ENCODE measurements around the gene MMP20.

The MMP20 gene

DNA sequence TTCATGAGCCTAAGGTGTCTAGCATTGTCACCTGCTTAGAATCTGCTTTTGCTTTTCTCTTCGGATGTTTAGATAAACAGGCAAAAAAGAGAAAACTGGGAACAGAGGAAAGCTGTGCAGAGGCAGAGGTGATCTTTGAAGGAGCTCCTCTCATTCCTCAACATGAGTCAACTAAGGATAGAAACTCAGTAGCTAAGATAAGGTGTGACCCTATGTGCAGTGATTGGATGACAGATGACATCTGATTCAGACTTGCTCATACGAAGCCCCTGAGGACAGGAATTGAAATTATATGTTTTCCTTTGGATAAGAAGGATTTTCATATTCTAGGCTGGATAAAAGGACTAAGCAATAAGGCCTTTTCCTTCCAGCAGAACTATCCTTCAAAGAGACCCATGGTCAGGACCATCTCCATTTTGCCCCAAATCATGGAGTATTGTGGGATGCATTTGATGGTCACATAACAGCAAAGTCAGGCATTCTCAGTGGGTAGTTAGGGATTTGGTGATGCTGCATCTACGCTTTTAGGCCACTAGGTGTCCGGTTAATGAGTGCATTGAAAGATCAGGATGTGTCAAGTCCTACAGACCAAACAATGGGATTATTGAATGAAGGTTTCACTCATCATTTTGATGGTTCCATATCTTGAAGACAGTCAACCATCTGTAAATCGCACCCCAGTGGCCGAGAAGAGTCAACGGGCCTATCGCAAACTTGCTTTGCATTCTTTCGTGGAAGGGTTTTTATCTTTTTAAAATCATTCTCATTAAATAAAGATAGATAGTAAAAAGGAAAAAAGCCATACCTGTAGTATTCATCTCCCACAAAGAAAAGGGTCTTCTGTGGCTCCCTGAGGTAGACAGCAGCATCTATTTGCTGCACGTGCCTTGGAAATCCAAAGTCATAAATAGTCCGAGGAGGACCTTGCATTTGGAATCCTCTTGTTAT, 32.2 kb downstream of the MMP20 start:
- no peak for DNase-seq (ENCODE audit: low read depth in 2 of 2)

GRCh38 chr11:102592131-102592530, 33.0 kb downstream of the MMP20 start:
- no peak for DNase-seq (ENCODE audit: low read depth in 2 of 2)

DNA sequence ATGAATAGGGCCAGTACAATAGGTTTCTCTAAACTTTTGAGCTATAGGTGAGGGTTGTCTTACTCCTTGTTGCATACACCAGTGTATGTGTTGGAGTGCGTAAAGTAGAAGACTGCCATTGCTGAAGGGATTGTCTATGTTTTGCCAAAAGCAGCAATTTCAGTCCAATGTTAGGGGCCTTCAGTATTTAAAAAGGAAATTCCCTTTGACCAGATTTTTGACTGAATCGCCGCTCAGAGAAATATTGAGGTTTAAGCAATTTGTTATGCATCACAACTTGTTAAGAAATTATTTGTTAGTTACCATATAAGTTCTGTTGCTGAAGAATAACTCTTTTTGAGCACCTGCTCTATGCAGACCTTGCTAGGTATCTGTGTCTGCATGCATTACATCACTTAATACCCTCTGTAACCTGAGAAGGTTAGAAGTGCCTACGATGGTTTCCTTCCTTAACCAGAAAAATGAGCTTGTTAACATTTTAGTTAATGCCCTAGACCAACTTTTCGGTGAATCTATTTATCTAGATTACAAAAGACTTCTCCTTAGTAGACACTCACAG, 33.9 kb downstream of the MMP20 start:
- DNase-seq (ENCODE audit: low read depth in 2 of 2) = no peak

DNA sequence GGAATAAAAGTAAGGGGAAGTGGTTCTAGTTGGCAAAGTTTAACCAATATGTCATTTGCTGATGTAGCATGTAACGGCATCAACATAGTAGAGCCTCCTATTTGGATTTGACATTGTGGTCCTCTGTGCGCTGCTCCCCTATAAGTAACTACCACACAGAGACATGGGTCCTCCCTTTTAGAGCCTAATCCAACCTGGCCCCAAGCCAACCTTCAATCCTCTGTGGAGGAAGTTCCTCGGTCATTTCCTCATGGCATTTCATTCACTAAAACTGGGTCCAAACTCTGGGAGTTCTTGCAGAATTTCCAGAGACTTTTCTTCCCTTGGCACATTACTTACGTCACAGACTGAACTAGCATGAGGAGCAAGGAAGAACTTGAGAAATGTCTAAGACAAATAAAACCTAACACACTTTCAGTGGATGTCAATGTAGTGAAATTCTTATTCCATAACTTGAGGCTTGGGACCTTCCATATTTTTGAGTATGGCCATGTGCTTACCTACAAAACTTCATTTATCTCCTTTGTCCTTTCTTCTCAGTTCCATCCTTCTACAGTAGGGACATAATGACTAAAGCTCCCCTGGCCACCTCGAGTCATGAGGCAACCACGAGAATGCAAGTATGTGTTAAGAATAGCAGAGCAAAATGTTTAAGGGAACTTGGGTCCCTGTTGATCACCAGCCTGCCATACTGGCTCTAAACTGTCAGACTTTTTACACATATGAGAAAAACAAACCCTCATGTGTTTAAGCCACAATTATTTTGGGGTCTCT, 34.7 kb downstream of the MMP20 start:
- no peak for DNase-seq (ENCODE audit: low read depth in 2 of 2)

DNA sequence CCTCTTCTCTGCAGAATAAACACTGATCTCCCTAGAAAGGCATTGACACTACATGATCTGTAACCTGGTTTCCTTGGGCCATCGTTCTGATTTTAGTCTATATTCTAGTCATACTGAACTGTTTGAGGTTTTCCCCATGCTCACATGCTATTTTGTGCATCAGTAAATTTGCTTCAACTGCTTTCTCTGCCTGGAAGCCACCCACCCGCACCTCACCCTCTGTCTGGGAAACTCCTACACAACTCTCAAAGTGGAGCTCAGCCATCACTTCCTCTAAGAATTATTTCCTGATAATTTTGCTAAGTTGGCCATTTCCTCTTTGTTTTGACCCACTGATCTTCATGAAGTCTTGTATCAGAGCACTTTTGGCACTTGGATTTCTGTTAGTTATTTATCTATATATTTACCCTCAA, 36.1 kb downstream of the MMP20 start:
- DNase-seq (ENCODE audit: low read depth in 2 of 2) = no peak

DNA sequence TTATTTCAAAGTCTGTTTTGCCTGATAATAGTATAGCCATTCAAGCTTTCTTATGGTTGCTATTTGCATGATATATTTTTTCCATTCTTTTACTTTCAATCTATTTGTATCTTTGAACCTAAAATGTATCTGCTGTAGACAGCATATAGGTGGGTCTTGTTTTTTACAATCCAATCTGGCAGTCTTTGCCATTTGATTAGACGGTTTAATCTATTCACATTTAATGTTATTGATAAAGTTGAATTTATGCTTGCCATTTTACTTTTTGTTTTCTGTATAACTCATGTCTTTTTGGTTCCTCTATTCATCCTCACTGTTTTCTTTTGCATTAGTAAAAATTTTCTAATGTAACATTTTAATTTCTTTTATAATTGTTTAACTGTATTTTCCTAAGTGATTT, 37.4 kb downstream of the MMP20 start:
- DNase-seq (ENCODE audit: low read depth in 2 of 2) = no peak

- no peak for DNase-seq (ENCODE audit: low read depth in 2 of 2)
Measured at GRCh38 chr11:102583141-102583873, 41.8 kb downstream of the MMP20 start.

DNA sequence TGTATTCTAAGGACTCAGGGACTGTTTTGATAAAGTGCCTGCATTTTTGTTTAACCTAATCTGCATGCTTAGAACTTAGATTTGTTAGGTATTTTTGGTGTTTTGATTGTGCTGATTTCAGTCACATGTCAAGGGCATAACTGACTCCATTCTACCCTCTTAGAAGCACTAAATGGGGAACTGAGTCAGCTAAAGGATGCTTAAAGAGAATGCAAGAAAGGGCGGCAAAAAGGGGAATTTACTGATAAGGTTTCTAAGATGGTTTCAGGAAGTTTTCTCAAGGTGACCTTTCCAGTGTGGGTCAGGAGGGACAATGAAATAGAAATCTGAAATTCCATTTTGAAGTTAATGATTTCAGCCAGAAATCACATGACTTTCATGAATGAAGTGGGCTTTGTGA, 43.0 kb downstream of the MMP20 start:
- DNase-seq (ENCODE audit: low read depth in 2 of 2) = no peak

GRCh38 chr11:102581066-102581465, 44.1 kb downstream of the MMP20 start:
- no peak for DNase-seq (ENCODE audit: low read depth in 2 of 2)

DNA sequence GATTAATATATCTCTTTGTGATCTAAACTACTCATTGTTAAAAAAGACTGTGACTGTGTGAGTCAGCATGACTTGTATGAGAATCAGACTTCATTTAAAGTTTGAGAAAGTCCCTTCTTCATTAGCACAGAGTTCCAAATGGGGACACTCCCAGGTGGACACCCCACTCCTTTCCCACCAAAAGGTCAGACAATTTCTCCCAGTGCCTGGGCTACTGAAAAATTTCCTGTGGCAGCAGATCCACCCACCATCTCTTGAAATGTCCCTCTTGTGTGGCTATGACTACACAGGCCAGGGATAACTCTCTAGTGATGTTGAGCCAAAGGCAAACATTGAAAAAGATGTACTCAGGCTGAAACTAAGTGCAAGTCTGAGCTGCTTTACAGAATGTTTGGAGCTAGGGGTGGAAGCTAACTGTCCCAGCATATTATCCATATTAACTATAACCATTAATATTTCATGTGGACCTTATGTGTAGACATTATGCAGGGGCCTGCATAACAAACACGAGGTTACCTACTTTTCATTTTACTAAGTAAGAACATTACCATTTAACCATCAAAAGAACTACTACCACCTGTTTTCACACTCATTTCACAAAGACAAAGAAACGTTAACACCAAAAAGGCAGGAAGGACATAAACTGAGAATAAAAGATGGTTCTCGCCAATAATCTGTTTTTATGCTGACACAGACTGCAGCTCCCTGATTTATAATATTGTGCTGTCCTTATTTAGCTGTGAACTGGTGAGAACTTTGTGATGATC, 44.8 kb downstream of the MMP20 start:
- DNase-seq (ENCODE audit: low read depth in 2 of 2) = no peak

- no peak for DNase-seq (ENCODE audit: low read depth in 2 of 2)
Measured at GRCh38 chr11:102577723-102578122, 47.4 kb downstream of the MMP20 start.

DNA sequence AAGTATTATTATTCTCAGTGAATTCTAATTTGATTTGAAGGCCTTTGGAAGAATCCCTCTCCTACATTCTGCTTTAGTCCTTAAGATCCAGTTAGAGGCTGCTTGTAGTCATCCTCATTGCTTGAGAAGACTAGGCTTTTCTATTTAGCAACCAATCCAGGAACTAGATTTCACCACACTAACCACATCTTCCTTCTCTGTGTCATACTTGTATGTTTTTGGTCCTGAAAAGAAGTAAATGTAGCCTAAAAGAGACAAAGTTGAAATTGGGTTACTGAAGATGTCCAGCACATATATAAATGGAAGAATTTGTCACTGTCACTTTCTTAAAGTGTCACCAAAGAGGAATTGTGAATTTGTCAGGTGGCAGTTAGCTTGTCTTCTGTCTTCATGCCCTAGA, 48.0 kb downstream of the MMP20 start:
- DNase-seq (ENCODE audit: low read depth in 2 of 2) = no peak

DNA sequence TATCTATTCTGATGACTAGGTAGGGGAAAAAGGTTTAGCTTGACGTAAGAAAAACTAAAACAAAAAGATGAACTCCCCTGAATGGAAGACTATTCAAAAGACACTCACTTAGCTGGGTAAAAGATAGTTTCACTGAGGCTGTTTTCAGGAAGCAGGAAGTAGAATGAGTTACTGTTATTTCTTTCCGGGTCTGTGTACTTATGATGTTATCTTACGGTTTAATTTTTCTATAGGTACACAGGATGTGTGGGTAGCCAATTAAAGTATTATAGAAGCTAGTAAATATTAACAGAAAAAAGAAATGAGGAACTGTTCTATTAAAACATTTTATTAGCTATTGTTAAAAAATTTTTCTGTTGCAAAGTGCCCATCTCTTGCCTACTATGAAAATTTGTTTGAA, 48.8 kb downstream of the MMP20 start:
- no peak for DNase-seq (ENCODE audit: low read depth in 2 of 2)

DNA sequence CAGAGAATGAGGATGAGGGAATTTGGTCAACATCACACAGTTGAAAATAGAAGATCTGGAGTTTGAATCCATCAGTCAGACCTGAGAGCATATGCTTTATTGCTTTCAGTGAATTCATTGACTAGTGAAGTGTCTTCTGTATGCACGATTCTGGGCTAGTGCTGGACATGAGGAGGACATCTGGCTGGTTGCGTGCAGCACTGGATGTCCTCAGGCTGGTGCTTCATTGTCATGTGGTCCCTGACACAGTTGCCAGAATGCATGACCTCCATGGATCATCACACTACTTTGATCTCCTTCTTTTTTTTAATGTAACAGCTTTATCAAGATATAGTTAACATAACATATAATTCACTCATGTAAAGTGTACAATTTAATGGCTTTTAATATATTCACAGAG, 50.1 kb downstream of the MMP20 start:
- no peak for DNase-seq (ENCODE audit: low read depth in 2 of 2)

DNA sequence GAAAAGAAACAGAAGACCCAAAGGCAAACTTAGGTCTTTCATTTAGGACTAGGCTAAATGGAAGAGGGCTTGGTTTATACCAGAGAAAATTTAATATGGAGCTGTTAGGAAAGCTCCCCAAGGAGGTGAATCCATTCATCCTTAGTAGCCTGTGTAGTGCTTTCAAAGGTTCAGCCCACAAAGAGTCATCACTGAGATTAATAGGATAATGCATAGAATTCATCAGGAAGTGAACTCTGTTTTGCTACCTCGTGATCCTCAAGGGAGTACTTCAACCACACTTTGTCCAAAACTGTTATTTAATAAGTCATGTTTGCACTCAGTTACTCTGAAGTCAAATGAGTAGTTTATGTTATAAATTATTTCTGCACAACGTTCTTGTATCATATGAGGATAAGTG, 51.3 kb downstream of the MMP20 start:
- no peak for DNase-seq (ENCODE audit: low read depth in 2 of 2)

GRCh38 chr11:102572554-102573220, 52.4 kb downstream of the MMP20 start:
- no peak for DNase-seq (ENCODE audit: low read depth in 2 of 2)

DNA sequence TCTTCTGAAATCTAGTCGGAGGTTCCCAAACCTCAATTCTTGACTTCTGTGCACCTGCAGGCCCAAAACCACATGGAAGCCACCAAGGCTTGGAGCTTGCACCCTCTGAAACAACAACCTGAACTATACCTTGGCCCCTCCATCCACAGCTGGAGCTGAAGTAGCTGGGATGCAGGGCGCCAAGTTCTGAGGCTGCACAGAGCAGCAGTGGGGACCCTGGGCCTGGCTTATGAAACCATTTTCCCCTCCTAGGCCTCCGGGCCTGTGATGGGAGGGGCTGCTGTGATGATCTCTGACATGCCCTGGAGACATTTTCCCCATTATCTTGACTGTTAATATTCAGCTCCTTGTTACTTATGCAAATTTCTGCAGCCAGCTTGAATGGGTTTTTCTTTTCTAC, 56.3 kb downstream of the MMP20 start:
- no peak for DNase-seq (ENCODE audit: low read depth in 2 of 2)

DNA sequence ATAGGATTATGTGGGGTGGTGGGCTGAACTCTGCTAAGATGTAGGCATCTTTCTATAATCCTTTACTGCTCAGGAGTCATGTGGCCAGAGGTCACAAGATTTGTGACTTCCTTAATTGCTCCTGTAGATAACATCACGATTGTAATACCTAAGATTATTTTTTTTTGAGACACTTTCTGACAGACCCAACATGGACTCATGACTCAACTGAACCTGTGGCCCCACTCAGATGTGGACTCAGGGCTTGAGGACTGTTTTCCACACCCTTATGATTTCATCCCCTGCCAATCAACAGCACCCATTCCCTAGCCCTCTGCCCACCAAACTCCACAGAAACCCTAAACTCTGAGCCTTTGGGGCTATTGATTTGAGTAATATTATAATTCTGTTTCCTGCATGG, 59.0 kb downstream of the MMP20 start:
- no peak for DNase-seq (ENCODE audit: low read depth in 2 of 2)

GRCh38 chr11:102564110-102564509, 61.0 kb downstream of the MMP20 start:
- no peak for DNase-seq (ENCODE audit: low read depth in 2 of 2)

- no peak for DNase-seq (ENCODE audit: low read depth in 2 of 2)
Measured at GRCh38 chr11:102561636-102562035, 63.5 kb downstream of the MMP20 start.

DNA sequence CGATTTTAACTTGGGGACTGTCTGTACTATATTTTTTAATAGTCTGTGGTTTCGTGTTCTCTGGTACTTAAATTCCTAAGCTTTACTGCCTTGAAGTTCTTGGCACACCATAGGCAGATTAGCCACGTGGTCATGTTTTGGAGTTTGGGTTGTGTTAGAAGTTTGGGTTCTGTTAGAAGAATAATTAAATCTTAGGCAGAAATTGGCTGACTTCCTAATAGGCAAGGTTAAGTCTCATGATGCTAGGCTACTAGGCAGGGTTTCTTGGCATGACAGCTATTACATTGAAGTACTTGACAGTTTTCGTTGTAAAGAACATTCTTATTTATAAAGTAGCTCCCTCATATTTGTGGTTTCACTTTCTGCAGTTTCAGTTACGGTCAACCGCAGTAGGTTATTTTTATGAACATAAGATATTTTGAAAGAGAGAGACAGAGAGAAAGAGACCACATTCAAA, 64.5 kb downstream of the MMP20 start:
- DNase-seq (ENCODE audit: low read depth in 2 of 2) = no peak

All from stimulated activated CD8-positive, alpha-beta memory T cell treated with anti-CD3 and anti-CD28 coated beads, Interleukin-15, amount 100 ng/mL, for 4 hours (primary cell).